Measurements from ENCODE around the gene LMNB1. TPM values are rescaled to one million over a fixed set of nuclear protein-coding genes. Genes with fewer than 3 reads are reported as not detected.

The LMNB1 gene
- total RNA-seq, 1 donor from 2014 or later, result 11.8 TPM

GRCh38 chr5:126884269-126884819 lies 107.4 kb downstream of the LMNB1 start:
- no peaks in the 10 kb centered on the region for H3K4me1 ChIP-seq
- DNase-seq (no peak), ATAC-seq (peak; percentile 26)
- intact Hi-C loops (cut with DNase I), result no loop called here
- no peak overlapping the region for H3K27ac ChIP-seq
- no peaks in the 10 kb centered on the region for H3K27me3 ChIP-seq
- H3K9me3 ChIP-seq, result no peaks in the 10 kb centered on the region
- H3K4me3 ChIP-seq, result no peak overlapping the region
- no peaks in the 10 kb centered on the region for H3K36me3 ChIP-seq
- TF ChIP-seq CTCF (IDR thresholded peaks at IDR 0.05), result no peak

Other genes with a start within 250 kb of the LMNB1 start
- 26.1 TPM for gene ALDH7A1, start 181.9 kb upstream of the LMNB1 start, total RNA-seq
- gene PHAX, start 176.2 kb upstream of the LMNB1 start, total RNA-seq, result 23.2 TPM